Gastrocnemius medialis (tissue), 4 donors: ENCODE results near the gene SLC5A2.
"Not testable (repeated sequence)": the region's sequence is repeated elsewhere in the genome, so short reads cannot be mapped to it uniquely, and the experiment has no call there.

ENCODE experiments used
- POLR2A ChIP-seq, 2 donors: fragments of 450-650 bp; IDR thresholded peaks; one replicate each; pipeline ENCODE4 v1.6.1; 2017; ENCODE audit warnings: antibody characterized with exemption in 2 of 2, mild to moderate bottlenecking in 2 of 2, moderate library complexity in 2 of 2
- TF ChIP-seq, protein P1 (sequence below), 5 experiments: fragments of 450-650 bp in 3 of 5; fragments of 200-600 bp in 2 of 5; sonication (generic) in 2 of 5; IDR thresholded peaks in 4 of 5; conservative IDR thresholded peaks in 1 of 5; 1 replicate in 4 of 5; 2 replicates in 1 of 5; pipeline ENCODE4 v1.5.1; 2016 to 2019; ENCODE audit warnings: antibody characterized with exemption in 5 of 5, mild to moderate bottlenecking in 3 of 5, moderate library complexity in 3 of 5

- TF ChIP-seq, protein P1, sequence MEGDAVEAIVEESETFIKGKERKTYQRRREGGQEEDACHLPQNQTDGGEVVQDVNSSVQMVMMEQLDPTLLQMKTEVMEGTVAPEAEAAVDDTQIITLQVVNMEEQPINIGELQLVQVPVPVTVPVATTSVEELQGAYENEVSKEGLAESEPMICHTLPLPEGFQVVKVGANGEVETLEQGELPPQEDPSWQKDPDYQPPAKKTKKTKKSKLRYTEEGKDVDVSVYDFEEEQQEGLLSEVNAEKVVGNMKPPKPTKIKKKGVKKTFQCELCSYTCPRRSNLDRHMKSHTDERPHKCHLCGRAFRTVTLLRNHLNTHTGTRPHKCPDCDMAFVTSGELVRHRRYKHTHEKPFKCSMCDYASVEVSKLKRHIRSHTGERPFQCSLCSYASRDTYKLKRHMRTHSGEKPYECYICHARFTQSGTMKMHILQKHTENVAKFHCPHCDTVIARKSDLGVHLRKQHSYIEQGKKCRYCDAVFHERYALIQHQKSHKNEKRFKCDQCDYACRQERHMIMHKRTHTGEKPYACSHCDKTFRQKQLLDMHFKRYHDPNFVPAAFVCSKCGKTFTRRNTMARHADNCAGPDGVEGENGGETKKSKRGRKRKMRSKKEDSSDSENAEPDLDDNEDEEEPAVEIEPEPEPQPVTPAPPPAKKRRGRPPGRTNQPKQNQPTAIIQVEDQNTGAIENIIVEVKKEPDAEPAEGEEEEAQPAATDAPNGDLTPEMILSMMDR (IDR thresholded peaks at IDR 0.05 in 4 of 5, conservative IDR thresholded peaks at IDR 0.05 in 1 of 5), result not testable (repeated sequence)
- not testable (repeated sequence) for TF ChIP-seq POLR2A (IDR thresholded peaks at IDR 0.05)
These were observed 20.6 kb downstream of the SLC5A2 start for GRCh38 chr16:31503555-31503954.
